ENCODE measurements around the gene USP48. TPM values are rescaled to one million over a fixed set of nuclear protein-coding genes. Genes with fewer than 3 reads are reported as not detected.

The USP48 gene
- total RNA-seq, 4 donors from 2014 or later = 23.1 to 92.5 (median 64.4) TPM

DNA sequence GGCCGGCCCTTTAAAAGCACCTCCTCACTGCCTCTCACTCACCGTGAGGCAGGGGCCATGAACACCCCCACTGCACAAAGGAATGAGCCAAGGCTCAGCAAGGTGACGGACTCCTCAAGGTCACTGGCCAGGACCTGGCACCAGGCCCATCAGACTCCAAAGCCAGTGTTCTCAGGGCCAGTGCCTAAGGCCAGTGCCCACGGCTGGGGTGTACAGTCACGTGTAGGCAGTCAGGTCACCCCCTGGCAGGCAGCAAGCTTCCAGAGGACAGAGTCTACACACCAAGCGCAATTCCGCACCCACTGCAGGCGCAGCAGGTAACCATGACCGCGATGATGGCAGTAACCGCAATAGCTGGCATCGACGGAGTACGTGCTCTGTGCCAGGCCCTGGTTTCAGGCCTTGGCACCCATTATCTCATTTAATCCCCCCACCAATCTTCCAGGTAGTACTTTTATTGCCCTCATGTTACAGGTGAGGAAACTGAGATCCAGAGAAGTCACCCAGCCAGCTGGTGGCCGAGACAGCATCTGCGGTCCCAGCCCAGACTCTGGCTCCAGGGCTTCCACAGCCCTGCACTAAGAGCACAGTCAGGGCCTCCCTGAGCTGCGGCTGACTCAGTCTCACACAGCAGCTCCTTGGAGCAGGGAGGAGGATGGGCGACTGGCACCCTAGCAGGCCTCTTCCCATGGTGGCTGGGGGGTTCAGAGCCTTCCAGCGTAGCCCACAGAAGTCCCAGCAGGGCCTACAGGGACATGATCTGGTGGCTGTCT lies 140.8 kb downstream of the USP48 start:
- Histone ChIP-seq H3K27me3 (no peaks in the 10 kb centered on the region), H3K36me3 (no peaks in the 10 kb centered on the region), H3K4me1 (no peaks in the 10 kb centered on the region), H3K4me3 (no peak overlapping the region), H3K27ac (no peak overlapping the region), H3K9me3 (no peaks in the 10 kb centered on the region)
- intact Hi-C loops (cut with DNase I; ENCODE audit: low total_unique reads) = no loop called here
- DNase-seq = no peak
- TF ChIP-seq POLR2A (IDR thresholded peaks at IDR 0.05) (no peak), CTCF (IDR thresholded peaks at IDR 0.05) (no peak)

- no peak for TF ChIP-seq CTCF (IDR thresholded peaks at IDR 0.05)
- no peak for TF ChIP-seq POLR2A (IDR thresholded peaks at IDR 0.05)
- no peak for DNase-seq
- Histone ChIP-seq H3K27ac (no peak overlapping the region), H3K27me3 (no peaks in the 10 kb centered on the region), H3K4me3 (no peak overlapping the region), H3K36me3 (no peaks in the 10 kb centered on the region), H3K4me1 (no peaks in the 10 kb centered on the region), H3K9me3 (no peaks in the 10 kb centered on the region)
- intact Hi-C loops (cut with DNase I; ENCODE audit: low total_unique reads) = no loop called here
Observed at GRCh38 chr1:21641537-21641936, 141.4 kb downstream of the USP48 start.

DNA sequence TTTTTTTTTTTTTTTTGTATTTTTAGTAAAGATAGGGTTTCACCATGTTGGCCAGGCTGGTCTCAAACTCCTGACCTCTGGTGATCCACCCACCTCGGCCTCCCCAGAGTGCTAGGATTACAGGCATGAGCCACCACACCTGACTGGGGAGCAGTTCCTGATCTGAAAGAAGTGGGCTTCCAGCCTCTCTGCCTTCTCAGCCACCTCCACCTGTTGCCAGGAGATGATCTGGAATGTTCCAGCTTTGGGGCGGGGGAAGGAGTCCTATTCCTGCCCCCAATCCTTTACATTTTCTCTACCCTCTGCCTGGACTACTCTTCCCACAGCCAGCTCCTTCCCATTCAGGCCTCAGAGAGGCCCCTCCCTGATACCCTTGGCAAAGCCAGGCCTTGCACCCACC lies 141.9 kb downstream of the USP48 start:
- H3K27me3 ChIP-seq = no peaks in the 10 kb centered on the region

DNA sequence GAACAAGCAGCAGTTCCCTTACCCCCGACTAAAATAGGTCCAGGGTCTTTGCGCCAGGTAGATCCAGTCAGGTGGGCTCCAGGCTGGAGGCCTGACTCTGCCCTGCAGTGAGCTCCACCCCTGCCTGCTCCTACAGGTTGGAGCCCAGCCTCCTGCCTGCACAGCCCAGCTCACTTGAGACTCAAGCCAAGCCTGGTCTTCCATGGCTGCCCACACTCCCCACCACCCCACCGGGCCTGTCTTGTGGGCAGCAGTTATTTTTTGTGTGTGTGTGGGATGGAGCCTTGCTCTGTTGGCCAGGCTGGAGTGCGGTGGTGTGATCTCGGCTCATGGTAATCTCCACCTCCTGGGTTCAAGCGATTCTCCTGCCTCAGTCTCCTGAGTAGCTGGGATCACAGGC lies 142.3 kb downstream of the USP48 start:
- TF ChIP-seq CTCF (IDR thresholded peaks at IDR 0.05) (no peak), POLR2A (IDR thresholded peaks at IDR 0.05) (no peak)
- no peak overlapping the region for H3K4me3 ChIP-seq
- H3K27me3 ChIP-seq = no peaks in the 10 kb centered on the region
- H3K27ac ChIP-seq = no peak overlapping the region
- no peaks in the 10 kb centered on the region for H3K4me1 ChIP-seq
- no peak for DNase-seq
- no peaks in the 10 kb centered on the region for H3K36me3 ChIP-seq
- intact Hi-C loops (cut with DNase I; ENCODE audit: low total_unique reads) = no loop called here
- H3K9me3 ChIP-seq = no peaks in the 10 kb centered on the region

More for the DNA sequence above, 141.9 kb downstream of the USP48 start:
- DNase-seq = no peak
- Histone ChIP-seq H3K9me3 (no peaks in the 10 kb centered on the region), H3K27ac (no peak overlapping the region), H3K4me3 (no peak overlapping the region), H3K36me3 (no peaks in the 10 kb centered on the region), H3K4me1 (no peaks in the 10 kb centered on the region)
- intact Hi-C loops (cut with DNase I; ENCODE audit: low total_unique reads) = no loop called here
- no peak for TF ChIP-seq POLR2A (IDR thresholded peaks at IDR 0.05)
- TF ChIP-seq CTCF (IDR thresholded peaks at IDR 0.05) = no peak

DNA sequence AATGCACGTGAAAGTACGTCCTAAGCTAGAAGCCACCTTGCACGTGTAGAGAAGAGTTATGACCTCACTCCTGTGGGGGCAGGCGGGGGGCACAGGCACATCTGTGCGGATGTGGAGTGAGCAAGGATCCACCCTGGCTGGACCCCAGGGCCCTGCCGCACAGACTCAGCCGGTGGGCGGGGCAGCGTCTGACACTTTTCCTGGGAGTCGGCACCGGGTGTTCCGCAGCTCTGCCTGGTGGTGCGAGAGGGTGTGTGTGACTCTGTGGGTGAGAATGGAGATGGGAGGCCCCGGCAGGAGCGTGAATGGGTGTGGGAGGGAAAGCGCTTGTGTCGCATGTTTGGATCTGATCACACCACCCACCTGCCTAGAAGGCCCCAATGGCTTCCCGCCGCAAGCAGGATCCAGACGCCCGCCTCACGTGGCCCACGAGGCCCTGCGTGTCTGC lies 143.3 kb downstream of the USP48 start:
- H3K36me3 ChIP-seq = no peaks in the 10 kb centered on the region
- intact Hi-C loops (cut with DNase I; ENCODE audit: low total_unique reads) = no loop called here
- H3K27ac ChIP-seq = no peak overlapping the region
- no peak overlapping the region for H3K4me3 ChIP-seq
- H3K4me1 ChIP-seq = no peaks in the 10 kb centered on the region
- DNase-seq = no peak
- TF ChIP-seq CTCF (IDR thresholded peaks at IDR 0.05) = no peak
- no peak for TF ChIP-seq POLR2A (IDR thresholded peaks at IDR 0.05)
- no peaks in the 10 kb centered on the region for H3K27me3 ChIP-seq
- no peaks in the 10 kb centered on the region for H3K9me3 ChIP-seq
